Mesothelial cell of epicardium (in vitro differentiated cells): Measurements from ENCODE around the gene ATP11C. TPM values are rescaled to one million over a fixed set of nuclear protein-coding genes. Genes with fewer than 3 reads are reported as not detected.

Source experiments
- DNase-seq, 2 experiments: peaks; one replicate each; pipeline ENCODE4 v3.0.0; 2021; ENCODE audit warnings: low spot score in 2 of 2; ENCODE audit not compliant: unreplicated experiment in 2 of 2
- H3K27ac Mint-ChIP-seq: 2 replicates; pipeline ENCODE4 v1.8.0; 2021; ENCODE audit warnings: mixed read lengths
- H3K27me3 Mint-ChIP-seq: 2 replicates; pipeline ENCODE4 v1.8.0; 2021; ENCODE audit warnings: low read depth, mixed read lengths
- H3K36me3 Mint-ChIP-seq: 2 replicates; pipeline ENCODE4 v1.8.0; 2021; ENCODE audit warnings: mixed read lengths
- H3K4me1 Mint-ChIP-seq: 2 replicates; pipeline ENCODE4 v1.8.0; 2021; ENCODE audit warnings: mixed read lengths
- H3K4me3 Mint-ChIP-seq: 2 replicates; pipeline ENCODE4 v1.8.0; 2021; ENCODE audit warnings: mild to moderate bottlenecking, moderate library complexity, mixed read lengths
- H3K9me3 Mint-ChIP-seq: 2 replicates; pipeline ENCODE4 v1.8.0; 2021; ENCODE audit warnings: mixed read lengths
- total RNA-seq: library from RNA; stranded (reverse); gene quantifications from 3 replicates; pipeline ENCODE4 v1.2.1, GENCODE V29; 2021
- TF ChIP-seq, protein P1 (sequence below): fragments of 200-600 bp; sonication (generic); IDR thresholded peaks from one replicate; pipeline ENCODE4 v1.5.0; 2021; ENCODE audit warnings: antibody characterized with exemption; ENCODE audit not compliant: unreplicated experiment

ATP11C gene
- total RNA-seq, 1 donor from 2014 or later, result 22.1 TPM

GRCh38 chrX:139738581-139738980, 194.3 kb downstream of the ATP11C start:
- no peaks in the 10 kb centered on the region for H3K4me1 Mint-ChIP-seq
- no peak overlapping the region for H3K4me3 Mint-ChIP-seq
- peaks cover 13% of the 10 kb centered on the region for H3K9me3 Mint-ChIP-seq
- no peaks in the 10 kb centered on the region for H3K36me3 Mint-ChIP-seq
- no peaks in the 10 kb centered on the region for H3K27me3 Mint-ChIP-seq
- TF ChIP-seq, protein P1, sequence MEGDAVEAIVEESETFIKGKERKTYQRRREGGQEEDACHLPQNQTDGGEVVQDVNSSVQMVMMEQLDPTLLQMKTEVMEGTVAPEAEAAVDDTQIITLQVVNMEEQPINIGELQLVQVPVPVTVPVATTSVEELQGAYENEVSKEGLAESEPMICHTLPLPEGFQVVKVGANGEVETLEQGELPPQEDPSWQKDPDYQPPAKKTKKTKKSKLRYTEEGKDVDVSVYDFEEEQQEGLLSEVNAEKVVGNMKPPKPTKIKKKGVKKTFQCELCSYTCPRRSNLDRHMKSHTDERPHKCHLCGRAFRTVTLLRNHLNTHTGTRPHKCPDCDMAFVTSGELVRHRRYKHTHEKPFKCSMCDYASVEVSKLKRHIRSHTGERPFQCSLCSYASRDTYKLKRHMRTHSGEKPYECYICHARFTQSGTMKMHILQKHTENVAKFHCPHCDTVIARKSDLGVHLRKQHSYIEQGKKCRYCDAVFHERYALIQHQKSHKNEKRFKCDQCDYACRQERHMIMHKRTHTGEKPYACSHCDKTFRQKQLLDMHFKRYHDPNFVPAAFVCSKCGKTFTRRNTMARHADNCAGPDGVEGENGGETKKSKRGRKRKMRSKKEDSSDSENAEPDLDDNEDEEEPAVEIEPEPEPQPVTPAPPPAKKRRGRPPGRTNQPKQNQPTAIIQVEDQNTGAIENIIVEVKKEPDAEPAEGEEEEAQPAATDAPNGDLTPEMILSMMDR, result no peak
- H3K27ac Mint-ChIP-seq, result no peak overlapping the region
- DNase-seq, result no peak

DNA sequence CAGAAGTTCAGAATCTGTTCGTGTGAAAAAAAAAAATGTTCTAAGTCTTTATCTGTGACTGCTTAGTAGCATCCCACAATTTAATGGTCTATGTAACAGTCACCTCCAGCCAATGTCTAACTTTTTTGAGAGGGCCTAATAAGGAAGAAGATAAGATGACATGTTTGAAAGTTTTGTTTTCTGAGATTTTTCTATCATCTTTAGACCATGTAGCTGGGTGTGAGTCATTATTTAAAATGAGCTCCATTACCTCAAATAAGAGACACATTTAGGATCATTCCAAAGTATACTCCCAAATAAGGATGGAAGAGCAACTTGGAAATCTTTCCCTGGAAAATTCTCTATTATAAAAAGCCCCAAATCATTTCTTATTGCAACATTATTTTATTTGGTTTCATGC, 196.7 kb downstream of the ATP11C start:
- H3K27ac Mint-ChIP-seq, result no peak overlapping the region
- H3K9me3 Mint-ChIP-seq, result peaks cover 14% of the 10 kb centered on the region
- peaks cover 2% of the 10 kb centered on the region for H3K36me3 Mint-ChIP-seq
- H3K27me3 Mint-ChIP-seq, result no peaks in the 10 kb centered on the region
- TF ChIP-seq, protein P1, result no peak
- H3K4me3 Mint-ChIP-seq, result no peak overlapping the region
- no peaks in the 10 kb centered on the region for H3K4me1 Mint-ChIP-seq
- no peak for DNase-seq

DNA sequence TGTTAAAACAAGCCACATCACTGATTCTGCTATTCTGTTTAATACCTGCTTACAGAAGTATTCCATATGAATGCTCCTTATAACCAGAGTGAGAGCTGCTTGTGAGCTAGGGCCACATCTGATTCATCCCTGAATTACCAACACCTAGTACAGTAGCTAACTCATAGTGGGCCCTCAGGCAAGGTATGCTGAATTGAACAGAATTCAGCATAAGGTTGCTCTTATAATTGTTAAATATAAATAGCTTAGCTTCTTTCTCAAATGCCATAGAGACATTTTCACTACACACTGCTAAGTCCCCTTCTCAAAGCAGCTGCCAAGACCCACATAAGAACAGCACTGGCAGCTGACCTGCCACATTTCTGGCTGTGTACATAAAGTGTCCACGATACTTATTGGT, 197.9 kb downstream of the ATP11C start:
- DNase-seq, result no peak
- no peaks in the 10 kb centered on the region for H3K27me3 Mint-ChIP-seq
- TF ChIP-seq, protein P1, result no peak
- H3K4me1 Mint-ChIP-seq, result no peaks in the 10 kb centered on the region
- H3K27ac Mint-ChIP-seq, result no peak overlapping the region
- H3K9me3 Mint-ChIP-seq, result peaks cover 10% of the 10 kb centered on the region
- no peak overlapping the region for H3K4me3 Mint-ChIP-seq
- H3K36me3 Mint-ChIP-seq, result peaks cover 2% of the 10 kb centered on the region

- Mint-ChIP-seq H3K36me3 (no peaks in the 10 kb centered on the region), H3K9me3 (peaks cover 27% of the 10 kb centered on the region), H3K27me3 (no peaks in the 10 kb centered on the region), H3K4me1 (no peaks in the 10 kb centered on the region), H3K27ac (no peak overlapping the region), H3K4me3 (no peak overlapping the region)
- DNase-seq, result no peak
- TF ChIP-seq, protein P1, result no peak
Observed at GRCh38 chrX:139725720-139726119, 207.1 kb downstream of the ATP11C start.

- DNase-seq, result no peak
- Mint-ChIP-seq H3K36me3 (no peaks in the 10 kb centered on the region), H3K27me3 (no peaks in the 10 kb centered on the region), H3K4me1 (no peaks in the 10 kb centered on the region), H3K27ac (no peak overlapping the region), H3K9me3 (peaks cover 34% of the 10 kb centered on the region), H3K4me3 (no peak overlapping the region)
- TF ChIP-seq, protein P1, result no peak
Observed at GRCh38 chrX:139724626-139725025, 208.2 kb downstream of the ATP11C start.

GRCh38 chrX:139720979-139721378, 211.9 kb downstream of the ATP11C start:
- no peaks in the 10 kb centered on the region for H3K4me1 Mint-ChIP-seq
- H3K4me3 Mint-ChIP-seq, result no peak overlapping the region
- no peaks in the 10 kb centered on the region for H3K27me3 Mint-ChIP-seq
- no peak for DNase-seq
- H3K36me3 Mint-ChIP-seq, result no peaks in the 10 kb centered on the region
- TF ChIP-seq, protein P1, result no peak
- peaks cover 33% of the 10 kb centered on the region for H3K9me3 Mint-ChIP-seq
- H3K27ac Mint-ChIP-seq, result no peak overlapping the region
